Measurements from ENCODE around the gene POU6F1.
"Not testable (repeated sequence)": the region's sequence is repeated elsewhere in the genome, so short reads cannot be mapped to it uniquely, and the experiment has no call there.

- not testable (repeated sequence) for TF ChIP-seq CTCF (IDR thresholded peaks at IDR 0.05; ENCODE audit: poor library complexity); EZH2 (IDR thresholded peaks at IDR 0.05; ENCODE audit: borderline replicate concordance)
Observed at GRCh38 chr12:51227112-51227511, 9.2 kb upstream of the POU6F1 start.

Measured in hepatocyte (in vitro differentiated cells).